Transverse colon (tissue), 4 donors: Measurements from ENCODE around the gene BAHCC1.

Experiments
- CTCF ChIP-seq, 5 experiments: fragments of 200-600 bp in 3 of 5; fragments of 450-650 bp in 2 of 5; sonication (generic) in 3 of 5; IDR thresholded peaks; 1 replicate in 2 of 5; 2 replicates in 3 of 5; pipeline ENCODE4 v1.5.1; 2016 to 2017; ENCODE audit warnings: antibody characterized with exemption in 5 of 5, inconsistent platforms in 3 of 5, mild to moderate bottlenecking in 2 of 5, moderate library complexity in 1 of 5
- EP300 ChIP-seq: sonication (generic); formaldehyde crosslinking; IDR thresholded peaks from one replicate; pipeline ENCODE4 v1.6.1; 2017; ENCODE audit warnings: antibody characterized with exemption, low read depth
- POLR2AphosphoS5 ChIP-seq, 3 donors: sonication (generic); formaldehyde crosslinking; IDR thresholded peaks; one replicate each; pipeline ENCODE4 v1.6.1; 2016; ENCODE audit warnings: antibody characterized with exemption in 3 of 3

DNA sequence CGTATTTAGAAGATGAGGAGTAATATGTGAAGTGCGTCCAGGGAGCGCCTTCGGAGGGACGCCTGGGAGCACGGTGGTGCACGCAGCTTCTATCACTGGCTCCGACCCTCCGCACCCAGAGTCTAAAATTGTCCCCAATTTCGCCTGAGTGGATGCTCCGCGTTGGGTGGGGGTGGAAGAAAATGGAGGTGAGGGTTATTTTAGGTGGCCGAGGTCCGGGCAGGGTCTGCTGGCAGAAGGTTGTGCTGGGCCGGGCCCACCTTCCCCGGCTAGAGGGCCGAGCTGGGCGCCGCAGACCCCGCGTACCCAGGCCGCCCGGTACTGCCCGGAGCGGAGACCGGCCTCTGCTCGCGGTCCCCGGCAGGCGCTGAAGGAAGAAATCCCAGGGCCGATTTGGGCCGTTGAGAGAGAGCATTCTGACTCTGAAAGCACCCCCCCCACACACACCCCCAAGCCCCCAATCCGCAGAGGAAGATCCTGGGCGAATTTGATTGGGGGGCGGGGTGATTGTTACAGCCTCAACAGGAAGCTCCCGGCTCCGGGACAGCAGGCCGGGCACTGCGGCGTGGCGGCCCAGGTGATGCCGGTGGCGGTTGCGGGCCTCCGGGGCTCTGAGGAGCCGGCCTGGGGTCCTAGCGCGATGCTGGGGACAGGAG, 3.0 kb downstream of the BAHCC1 start:
- TF ChIP-seq CTCF (IDR thresholded peaks at IDR 0.05) (no peak), POLR2AphosphoS5 (IDR thresholded peaks at IDR 0.05) (no peak), EP300 (no peak)
